Activated naive CD8-positive, alpha-beta T cell treated with anti-CD3 and anti-CD28 coated beads, Interleukin-2, amount 10 ng/mL, durations not matched to agents 7 days and 5 days (primary cell): ENCODE measurements around the gene RTP3. TPM values are rescaled to one million over a fixed set of nuclear protein-coding genes. Genes with fewer than 3 reads are reported as not detected.

Source experiments
- ATAC-seq: fragments of 150-1000 bp; cut with Tn5 transposase; one replicate; pipeline ENCODE4 v1.10.0; 2021; ENCODE audit warnings: low read depth, moderate library complexity
- POLR2A ChIA-PET: fragments of 350-600 bp; sonication (Branson Sonifier 250); formaldehyde crosslinking; loops from one replicate; lab custom pipeline; 2021; ENCODE audit warnings: antibody characterized with exemption; lab: Charles Lee
- DNase-seq: peaks from one replicate; pipeline ENCODE4 v3.0.0; 2021
- H3K27ac Mint-ChIP-seq: one replicate; pipeline ENCODE4 v1.8.0; 2022; ENCODE audit warnings: mild to moderate bottlenecking, mixed read lengths
- H3K27me3 Mint-ChIP-seq: one replicate; pipeline ENCODE4 v1.8.0; 2022; ENCODE audit warnings: mild to moderate bottlenecking, moderate library complexity, mixed read lengths
- H3K36me3 Mint-ChIP-seq: one replicate; pipeline ENCODE4 v1.8.0; 2021; ENCODE audit warnings: mild to moderate bottlenecking, mixed read lengths
- H3K4me1 Mint-ChIP-seq: one replicate; pipeline ENCODE4 v1.8.0; 2021; ENCODE audit warnings: mixed read lengths
- H3K4me3 Mint-ChIP-seq: one replicate; pipeline ENCODE4 v1.8.0; 2022; ENCODE audit warnings: mild to moderate bottlenecking, moderate library complexity, mixed read lengths
- H3K9me3 Mint-ChIP-seq: one replicate; pipeline ENCODE4 v1.8.0; 2021; ENCODE audit warnings: mixed read lengths
- total RNA-seq, 2 experiments: library from RNA; stranded (reverse); gene quantifications; one replicate each; pipeline ENCODE4 v1.2.3, GENCODE V29; 2021

Gene RTP3
- total RNA-seq, 2 experiments from 2014 or later = not detected

GRCh38 chr3:46478341-46478740, 19.4 kb upstream of the RTP3 start:
- Mint-ChIP-seq H3K4me3 (no peak overlapping the region), H3K9me3 (peaks cover 10% of the 10 kb centered on the region)
- ATAC-seq = no peak

DNA sequence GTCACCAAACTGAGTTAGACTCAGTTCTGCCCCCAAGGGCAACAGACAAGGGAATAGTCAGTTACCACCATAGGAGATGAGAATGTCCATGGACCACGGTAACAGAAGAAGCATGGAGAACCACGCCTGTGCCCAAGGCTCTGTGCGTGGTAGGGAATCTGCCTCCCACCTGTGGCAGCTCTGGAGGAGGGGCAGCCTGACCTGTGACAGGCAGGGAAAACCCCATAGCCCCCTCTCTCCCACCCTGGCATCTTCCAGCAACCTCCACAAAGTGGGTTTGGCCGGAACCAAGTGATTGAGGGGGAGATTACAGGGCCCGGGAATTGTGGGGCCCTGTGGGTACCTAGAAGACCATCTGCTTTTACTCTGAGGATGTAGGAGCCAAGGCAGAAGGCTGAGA, 18.8 kb upstream of the RTP3 start:
- DNase-seq (no peak), ATAC-seq (no peak)

More at GRCh38 chr3:46478341-46478740, 19.4 kb upstream of the RTP3 start:
- H3K36me3 Mint-ChIP-seq = peaks cover 2% of the 10 kb centered on the region
- H3K27ac Mint-ChIP-seq = no peak overlapping the region
- DNase-seq = no peak
- no peaks in the 10 kb centered on the region for H3K4me1 Mint-ChIP-seq
- POLR2A ChIA-PET = no interaction called here
- H3K27me3 Mint-ChIP-seq = peaks cover 49% of the 10 kb centered on the region

DNA sequence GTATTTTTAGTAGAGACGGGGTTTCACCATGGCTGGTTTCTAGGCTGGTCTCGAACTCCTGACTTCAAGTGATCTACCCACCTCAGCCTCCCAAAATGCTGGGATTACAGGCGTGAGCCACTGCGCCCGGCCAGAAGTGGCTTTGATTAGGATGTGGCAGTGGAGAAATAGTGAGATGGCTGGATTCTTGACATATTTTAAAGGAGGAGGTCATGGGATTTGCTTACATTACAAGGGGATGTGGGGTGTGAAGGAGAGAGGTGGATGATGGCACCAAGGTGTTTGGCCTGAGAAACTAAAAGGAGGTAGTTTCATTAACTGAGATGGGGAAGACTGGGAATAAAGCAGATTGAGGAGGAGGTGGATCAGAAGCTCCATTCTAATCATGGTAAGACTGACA, 18.1 kb upstream of the RTP3 start:
- POLR2A ChIA-PET = no interaction called here
- Mint-ChIP-seq H3K4me3 (no peak overlapping the region), H3K27ac (no peak overlapping the region), H3K9me3 (peaks cover 5% of the 10 kb centered on the region), H3K4me1 (no peaks in the 10 kb centered on the region), H3K27me3 (peaks cover 36% of the 10 kb centered on the region), H3K36me3 (peaks cover 2% of the 10 kb centered on the region)
- DNase-seq (no peak), ATAC-seq (no peak)

More for the DNA sequence above, 18.8 kb upstream of the RTP3 start:
- Mint-ChIP-seq H3K36me3 (peaks cover 2% of the 10 kb centered on the region), H3K27ac (no peak overlapping the region), H3K4me1 (no peaks in the 10 kb centered on the region), H3K4me3 (no peak overlapping the region), H3K27me3 (peaks cover 42% of the 10 kb centered on the region), H3K9me3 (peaks cover 8% of the 10 kb centered on the region)
- POLR2A ChIA-PET = no interaction called here

- DNase-seq (no peak), ATAC-seq (no peak)
- Mint-ChIP-seq H3K4me3 (no peak overlapping the region), H3K9me3 (no peaks in the 10 kb centered on the region), H3K4me1 (no peaks in the 10 kb centered on the region), H3K27me3 (peaks cover 26% of the 10 kb centered on the region), H3K36me3 (no peaks in the 10 kb centered on the region), H3K27ac (no peak overlapping the region)
- POLR2A ChIA-PET = no interaction called here
Observed at GRCh38 chr3:46480491-46481195, 17.1 kb upstream of the RTP3 start.

- H3K27ac Mint-ChIP-seq = no peak overlapping the region
- no peak for ATAC-seq
Observed at GRCh38 chr3:46481636-46482035, 16.1 kb upstream of the RTP3 start.

GRCh38 chr3:46482632-46483350, 15.0 kb upstream of the RTP3 start:
- POLR2A ChIA-PET = no interaction called here
- H3K4me3 Mint-ChIP-seq = no peak overlapping the region
- H3K36me3 Mint-ChIP-seq = no peaks in the 10 kb centered on the region
- no peaks in the 10 kb centered on the region for H3K4me1 Mint-ChIP-seq
- H3K27ac Mint-ChIP-seq = no peak overlapping the region
- H3K9me3 Mint-ChIP-seq = no peaks in the 10 kb centered on the region
- ATAC-seq (no peak), DNase-seq (no peak)
- H3K27me3 Mint-ChIP-seq = peaks cover 14% of the 10 kb centered on the region

More at GRCh38 chr3:46481636-46482035, 16.1 kb upstream of the RTP3 start:
- Mint-ChIP-seq H3K4me1 (no peaks in the 10 kb centered on the region), H3K27me3 (peaks cover 17% of the 10 kb centered on the region), H3K36me3 (no peaks in the 10 kb centered on the region), H3K9me3 (no peaks in the 10 kb centered on the region), H3K4me3 (no peak overlapping the region)
- DNase-seq = no peak
- POLR2A ChIA-PET = no interaction called here

DNA sequence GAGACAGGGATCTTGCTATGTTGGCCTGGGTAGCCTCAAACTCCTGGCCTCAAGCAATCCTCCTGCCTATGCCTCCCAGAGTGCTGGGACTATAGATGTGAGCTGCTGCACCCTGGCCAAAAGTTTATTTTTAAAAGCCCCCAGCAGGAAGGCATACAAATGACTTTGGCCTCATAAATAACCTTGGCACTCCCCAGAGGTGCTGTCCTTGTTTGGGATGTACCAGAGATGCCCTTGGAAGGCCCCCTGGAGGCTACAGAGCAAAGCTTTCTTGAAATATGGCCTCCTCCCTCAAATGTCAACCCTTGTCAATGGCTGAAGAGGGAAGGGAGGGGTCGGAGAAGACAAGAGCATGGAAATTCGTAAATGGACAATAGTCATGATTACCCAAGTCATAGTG, 14.0 kb upstream of the RTP3 start:
- POLR2A ChIA-PET = no interaction called here
- no peaks in the 10 kb centered on the region for H3K36me3 Mint-ChIP-seq
- no peak overlapping the region for H3K27ac Mint-ChIP-seq
- peaks cover 2% of the 10 kb centered on the region for H3K4me1 Mint-ChIP-seq
- ATAC-seq (no peak), DNase-seq (no peak)
- peaks cover 16% of the 10 kb centered on the region for H3K27me3 Mint-ChIP-seq
- no peaks in the 10 kb centered on the region for H3K9me3 Mint-ChIP-seq
- no peak overlapping the region for H3K4me3 Mint-ChIP-seq

GRCh38 chr3:46484388-46484787, 13.4 kb upstream of the RTP3 start:
- POLR2A ChIA-PET = no interaction called here
- Mint-ChIP-seq H3K27ac (no peak overlapping the region), H3K4me3 (no peak overlapping the region), H3K9me3 (no peaks in the 10 kb centered on the region), H3K27me3 (peaks cover 11% of the 10 kb centered on the region), H3K4me1 (peaks cover 6% of the 10 kb centered on the region), H3K36me3 (no peaks in the 10 kb centered on the region)
- DNase-seq (no peak), ATAC-seq (no peak)

- no peak for ATAC-seq
- Mint-ChIP-seq H3K27ac (no peak overlapping the region), H3K9me3 (no peaks in the 10 kb centered on the region), H3K27me3 (peaks cover 11% of the 10 kb centered on the region), H3K4me1 (peaks cover 10% of the 10 kb centered on the region), H3K4me3 (no peak overlapping the region), H3K36me3 (no peaks in the 10 kb centered on the region)
- POLR2A ChIA-PET = no interaction called here
- no peak for DNase-seq
Observed at GRCh38 chr3:46484911-46485778, 12.6 kb upstream of the RTP3 start.

- peaks cover 11% of the 10 kb centered on the region for H3K27me3 Mint-ChIP-seq
- peaks cover 11% of the 10 kb centered on the region for H3K4me1 Mint-ChIP-seq
- H3K36me3 Mint-ChIP-seq = no peaks in the 10 kb centered on the region
- H3K4me3 Mint-ChIP-seq = no peak overlapping the region
- no peak overlapping the region for H3K27ac Mint-ChIP-seq
- POLR2A ChIA-PET = interaction anchor here (0.5 kb wide), 1 partner anchor 30 kb away, joined by 3 read pairs; no protein-coding TSS in a partner anchor
- ATAC-seq (no peak), DNase-seq (no peak)
- no peaks in the 10 kb centered on the region for H3K9me3 Mint-ChIP-seq
Observed at GRCh38 chr3:46485779-46486175, 12.0 kb upstream of the RTP3 start.

DNA sequence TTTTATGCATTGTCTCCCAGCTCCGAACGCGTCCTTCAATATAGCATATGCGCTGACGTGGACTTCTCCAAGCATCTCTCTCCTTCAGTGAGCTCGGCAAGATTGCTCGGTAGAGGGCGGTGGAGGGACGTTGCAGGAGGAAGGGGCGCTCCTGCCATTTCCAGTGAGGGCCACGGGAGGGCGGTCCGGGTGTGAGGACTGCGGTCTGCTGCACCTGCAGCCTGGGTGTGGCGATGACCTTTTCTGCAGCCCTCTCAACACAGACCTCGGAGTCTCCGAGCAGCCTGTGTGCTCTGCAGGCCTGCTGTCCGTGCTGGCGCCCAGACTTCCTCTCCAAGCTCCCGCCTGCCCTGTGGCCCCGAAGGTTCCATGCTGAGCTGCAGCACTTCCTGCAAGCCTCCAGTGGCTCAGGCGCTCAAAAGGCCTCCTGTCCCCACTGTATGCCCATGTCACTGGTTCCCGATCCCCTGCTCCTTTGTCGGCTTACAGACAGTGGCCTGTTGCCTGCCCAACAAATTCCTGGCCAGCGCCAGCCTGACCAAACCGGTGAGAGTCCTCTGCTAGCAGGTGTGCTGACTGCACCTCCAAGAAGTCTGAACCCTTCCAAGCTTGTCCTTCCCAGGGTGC, 8.9 kb upstream of the RTP3 start:
- ATAC-seq (peak; percentile 97), DNase-seq (peak; percentile 91)
- POLR2A ChIA-PET = interaction anchor here (0.5 to 2.6 kb wide), 6 partner anchors 49 to 141 kb away, joined by 3 to 14 read pairs (median 8); no protein-coding TSS in a partner anchor
- H3K27me3 Mint-ChIP-seq = peaks cover 7% of the 10 kb centered on the region
- no peaks in the 10 kb centered on the region for H3K36me3 Mint-ChIP-seq
- peak overlapping the region; percentile 43 for H3K27ac Mint-ChIP-seq
- H3K4me3 Mint-ChIP-seq = peak overlapping the region; percentile 62
- H3K4me1 Mint-ChIP-seq = peaks cover 11% of the 10 kb centered on the region
- H3K9me3 Mint-ChIP-seq = no peaks in the 10 kb centered on the region

- ATAC-seq (no peak), DNase-seq (no peak)
- no peaks in the 10 kb centered on the region for H3K9me3 Mint-ChIP-seq
- H3K36me3 Mint-ChIP-seq = no peaks in the 10 kb centered on the region
- POLR2A ChIA-PET = interaction anchor here (1.2 to 2.6 kb wide), 4 partner anchors 49 to 141 kb away, joined by 5 to 14 read pairs (median 12); no protein-coding TSS in a partner anchor
- peaks cover 11% of the 10 kb centered on the region for H3K4me1 Mint-ChIP-seq
- no peak overlapping the region for H3K4me3 Mint-ChIP-seq
- peaks cover 7% of the 10 kb centered on the region for H3K27me3 Mint-ChIP-seq
- H3K27ac Mint-ChIP-seq = peak overlapping the region; percentile 43
Observed at GRCh38 chr3:46489381-46489780, 8.4 kb upstream of the RTP3 start.

DNA sequence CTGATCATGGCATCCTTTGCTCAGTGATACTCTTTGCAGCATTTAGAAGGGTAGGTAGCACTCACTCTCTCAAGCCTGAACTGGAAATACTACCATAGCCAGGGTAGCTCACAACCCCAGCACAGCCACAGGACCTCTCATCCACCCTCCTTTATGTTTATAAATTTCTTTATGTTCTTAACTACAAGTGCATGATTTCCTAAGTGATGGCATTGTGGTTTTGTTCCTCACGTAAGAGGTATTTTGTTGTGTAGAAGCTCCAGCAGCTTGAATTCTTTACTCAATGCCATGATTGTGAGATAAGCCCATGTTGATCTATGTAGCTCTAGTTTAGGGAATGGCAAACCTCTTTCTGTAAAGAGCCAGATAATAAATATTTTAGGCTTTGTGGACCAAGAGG, 7.9 kb upstream of the RTP3 start:
- Mint-ChIP-seq H3K4me3 (no peak overlapping the region), H3K27me3 (peaks cover 7% of the 10 kb centered on the region), H3K27ac (no peak overlapping the region), H3K9me3 (no peaks in the 10 kb centered on the region), H3K4me1 (peaks cover 11% of the 10 kb centered on the region), H3K36me3 (no peaks in the 10 kb centered on the region)
- ATAC-seq (no peak), DNase-seq (no peak)
- POLR2A ChIA-PET = interaction anchor here (1.1 to 2.6 kb wide), 5 partner anchors 48 to 140 kb away, joined by 3 to 14 read pairs (median 12); no protein-coding TSS in a partner anchor
